Lower leg skin (tissue), 3 donors: Measurements from ENCODE around the gene TRAPPC3L.

ENCODE experiments used
- POLR2A ChIP-seq, 2 donors: fragments of 450-650 bp; IDR thresholded peaks; one replicate each; pipeline ENCODE4 v1.6.1; 2016 to 2017; ENCODE audit warnings: antibody characterized with exemption in 2 of 2, mild to moderate bottlenecking in 1 of 2, moderate library complexity in 1 of 2
- TF ChIP-seq, protein P1 (sequence below), 3 donors: fragments of 450-650 bp; IDR thresholded peaks; one replicate each; pipeline ENCODE4 v1.5.1; 2016; ENCODE audit warnings: antibody characterized with exemption in 3 of 3, mild to moderate bottlenecking in 3 of 3, moderate library complexity in 2 of 3

DNA sequence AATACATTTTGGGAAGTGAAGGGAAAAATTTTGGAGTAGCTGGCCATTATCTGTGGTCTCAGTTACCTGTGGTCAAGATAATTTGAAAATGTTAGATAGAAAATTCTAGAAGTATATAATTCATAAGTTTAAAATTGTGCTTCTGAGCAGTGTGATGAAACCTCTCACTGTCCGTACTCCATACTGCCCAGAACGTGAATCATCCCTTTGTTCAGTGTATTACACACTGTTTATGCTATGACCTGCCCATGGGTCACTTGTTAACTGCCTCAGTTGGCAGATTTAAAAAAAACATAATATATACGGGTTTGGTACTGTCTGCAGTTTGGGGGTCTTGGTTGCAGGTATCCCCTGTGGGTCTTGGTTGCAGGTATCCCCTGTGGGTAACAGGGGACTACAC lies 38.2 kb downstream of the TRAPPC3L start:
- TF ChIP-seq, protein P1, sequence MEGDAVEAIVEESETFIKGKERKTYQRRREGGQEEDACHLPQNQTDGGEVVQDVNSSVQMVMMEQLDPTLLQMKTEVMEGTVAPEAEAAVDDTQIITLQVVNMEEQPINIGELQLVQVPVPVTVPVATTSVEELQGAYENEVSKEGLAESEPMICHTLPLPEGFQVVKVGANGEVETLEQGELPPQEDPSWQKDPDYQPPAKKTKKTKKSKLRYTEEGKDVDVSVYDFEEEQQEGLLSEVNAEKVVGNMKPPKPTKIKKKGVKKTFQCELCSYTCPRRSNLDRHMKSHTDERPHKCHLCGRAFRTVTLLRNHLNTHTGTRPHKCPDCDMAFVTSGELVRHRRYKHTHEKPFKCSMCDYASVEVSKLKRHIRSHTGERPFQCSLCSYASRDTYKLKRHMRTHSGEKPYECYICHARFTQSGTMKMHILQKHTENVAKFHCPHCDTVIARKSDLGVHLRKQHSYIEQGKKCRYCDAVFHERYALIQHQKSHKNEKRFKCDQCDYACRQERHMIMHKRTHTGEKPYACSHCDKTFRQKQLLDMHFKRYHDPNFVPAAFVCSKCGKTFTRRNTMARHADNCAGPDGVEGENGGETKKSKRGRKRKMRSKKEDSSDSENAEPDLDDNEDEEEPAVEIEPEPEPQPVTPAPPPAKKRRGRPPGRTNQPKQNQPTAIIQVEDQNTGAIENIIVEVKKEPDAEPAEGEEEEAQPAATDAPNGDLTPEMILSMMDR (IDR thresholded peaks at IDR 0.05) = no peak
- no peak for TF ChIP-seq POLR2A (IDR thresholded peaks at IDR 0.05)
